DMS 273 treated with DMSO at 0.1 percent for 48 hours (cell line): ENCODE data around the gene NAALADL2.

Source experiments
- DNase-seq: peaks from one replicate; lab custom pipeline; 2025; lab: John Stamatoyannopoulos, UW

Gene NAALADL2

DNA sequence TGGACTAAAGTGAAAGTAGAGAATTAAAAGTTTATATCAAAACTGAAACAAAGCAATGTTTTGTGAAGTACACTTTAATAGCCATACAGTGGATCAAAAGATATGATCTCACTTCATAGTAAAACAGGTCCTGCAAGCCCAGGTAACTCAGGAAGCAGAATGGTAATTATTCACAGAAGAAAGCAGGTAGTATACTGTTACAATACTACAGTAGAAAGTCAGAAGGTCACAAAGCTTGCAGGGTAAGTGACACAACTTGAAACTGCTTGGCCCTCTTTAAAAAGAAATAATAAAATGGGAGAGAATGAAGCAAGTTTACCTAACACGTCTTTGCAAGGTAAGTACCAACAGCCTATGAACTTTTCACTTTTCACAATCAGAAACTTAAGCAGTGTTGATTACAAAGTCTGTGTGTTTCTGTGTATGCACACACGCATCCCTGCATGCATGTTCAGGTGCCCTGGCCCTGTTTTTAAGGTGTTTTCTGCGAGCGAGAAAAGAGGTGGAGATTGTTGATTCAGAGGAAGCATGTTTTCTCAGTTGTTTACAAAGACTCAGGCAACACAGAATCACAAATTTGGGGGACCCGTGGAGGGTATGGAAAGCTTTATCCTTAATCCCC is at the start of gene NAALADL2:
NAALADL2 (plus strand) TSS at position 221 of the 622 bp plus-strand sequence.
- DNase-seq, result no peak

DNA sequence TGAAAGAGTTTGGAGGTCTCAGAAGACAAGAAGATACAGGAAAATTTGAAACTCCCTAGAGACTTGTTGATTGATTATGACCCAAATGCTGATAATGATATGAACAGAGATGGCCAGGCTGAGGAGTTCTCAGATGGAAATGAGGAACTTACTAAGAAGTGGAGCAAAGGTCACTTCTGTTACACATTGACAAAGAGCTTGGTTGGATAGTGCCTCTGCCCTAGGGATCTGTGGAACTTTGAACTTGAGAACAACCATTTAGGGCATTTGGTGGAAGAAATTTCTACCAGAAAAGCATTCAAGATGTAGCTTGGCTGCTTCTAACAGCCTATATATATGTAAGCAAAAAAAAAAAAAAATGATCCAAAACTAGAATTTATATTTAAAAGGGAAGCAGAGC is 48.9 kb upstream of the NAALADL2 start:
- DNase-seq, result no peak

DNA sequence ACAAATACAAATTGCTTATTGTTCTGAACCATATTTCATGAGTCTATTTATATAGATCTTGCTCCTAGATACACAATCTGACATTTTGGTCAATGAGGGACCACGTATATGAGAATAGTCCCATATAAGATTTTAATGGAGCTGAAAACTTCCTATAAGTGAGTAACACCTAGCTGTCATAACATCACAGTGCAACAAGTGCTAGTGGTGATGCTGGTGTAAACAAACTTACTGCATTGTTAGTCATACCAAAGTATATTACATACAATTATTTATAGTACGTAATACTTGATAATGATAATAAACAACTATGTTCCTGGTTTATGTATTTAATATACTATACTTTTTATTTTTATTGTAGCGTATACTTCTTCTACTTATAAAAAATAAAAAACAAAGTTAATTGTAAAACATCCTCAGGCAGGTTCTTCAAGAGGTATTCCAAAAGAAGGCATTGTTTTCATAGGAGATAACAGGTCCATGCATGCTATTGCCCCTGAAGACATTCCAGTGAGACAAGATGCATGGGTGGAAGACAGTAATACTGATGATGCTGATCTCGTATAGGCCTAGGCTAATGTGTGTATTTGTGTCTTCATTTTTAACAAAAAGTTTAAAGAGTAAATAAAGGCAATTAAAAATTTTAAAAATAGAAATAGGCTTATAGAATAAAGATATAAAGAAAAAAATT is 46.8 kb upstream of the NAALADL2 start:
- DNase-seq, result no peak

DNA sequence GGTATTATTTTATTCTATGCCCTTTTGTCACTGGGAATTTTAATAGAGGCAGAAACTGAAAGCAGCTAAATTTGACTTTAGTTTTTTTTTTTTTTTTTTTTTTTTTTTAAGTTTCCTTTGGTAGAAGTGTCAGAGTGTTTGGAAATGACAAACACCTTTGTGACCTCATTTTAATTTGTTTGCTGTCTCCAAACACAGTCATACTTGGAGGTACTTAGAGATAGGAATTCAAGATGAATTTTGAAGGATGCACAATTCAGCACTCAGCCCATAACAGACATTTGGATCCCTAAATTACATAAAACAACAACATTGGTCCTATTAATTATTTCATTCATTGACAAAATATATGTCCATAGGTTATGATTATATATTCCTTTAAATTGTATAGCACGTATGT is 43.4 kb upstream of the NAALADL2 start:
- no peak for DNase-seq

DNA sequence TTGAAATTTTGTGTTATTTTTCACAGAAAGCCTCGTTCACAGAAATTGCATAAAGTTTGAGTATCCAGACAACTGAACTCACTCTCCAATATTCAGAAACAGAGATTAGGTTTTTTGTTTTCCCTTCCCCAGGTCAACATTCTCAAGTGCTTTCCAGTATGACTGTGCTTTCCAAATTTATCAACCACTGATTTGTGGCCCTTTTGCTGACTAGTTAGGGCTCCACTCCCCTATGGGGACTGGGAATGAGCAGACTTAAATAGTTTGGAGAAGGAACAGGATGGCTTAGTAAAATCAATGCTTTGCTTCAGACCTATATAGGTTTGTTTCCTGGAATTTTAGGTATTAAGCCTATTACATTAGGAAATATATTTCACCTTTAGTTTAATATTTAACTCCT is 38.2 kb upstream of the NAALADL2 start:
- DNase-seq, result no peak

DNA sequence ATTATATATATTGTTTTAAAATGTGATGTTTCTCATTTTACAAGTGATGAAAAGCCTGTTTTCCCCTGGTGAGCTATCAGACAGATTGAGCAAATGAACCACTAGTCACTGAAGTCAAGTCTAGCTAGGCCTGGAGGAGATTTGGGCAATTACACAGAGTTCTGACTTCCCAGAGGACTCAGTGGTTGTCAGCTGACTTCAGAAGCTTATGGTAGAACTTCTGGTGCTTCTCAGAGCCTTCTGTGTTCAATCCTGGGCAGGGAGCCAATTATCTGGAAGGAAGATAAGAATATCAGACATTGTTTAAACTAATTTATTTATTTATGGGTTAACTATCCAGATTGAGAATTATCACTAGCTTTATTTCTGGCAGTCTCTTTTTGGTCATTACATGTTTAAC is 37.7 kb upstream of the NAALADL2 start:
- DNase-seq, result peak; percentile 12

DNA sequence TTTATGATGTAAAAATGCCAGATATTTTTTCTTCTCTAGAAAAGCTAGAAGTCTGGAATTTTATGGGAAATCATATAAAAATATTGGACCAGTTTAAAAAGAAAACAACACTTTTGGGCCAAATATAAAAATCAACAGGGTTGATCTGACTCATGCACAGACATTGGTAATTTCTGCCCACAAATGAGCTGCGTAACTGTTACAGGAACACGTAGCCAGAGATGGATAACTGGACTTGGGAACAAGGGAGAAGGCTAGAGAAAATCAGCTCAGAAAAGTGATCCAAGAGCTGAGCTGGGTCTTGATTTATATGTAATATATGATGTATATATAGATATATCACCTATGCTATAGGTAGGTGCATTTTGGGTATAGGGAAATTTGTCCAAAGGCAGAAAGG is 36.8 kb upstream of the NAALADL2 start:
- no peak for DNase-seq

DNA sequence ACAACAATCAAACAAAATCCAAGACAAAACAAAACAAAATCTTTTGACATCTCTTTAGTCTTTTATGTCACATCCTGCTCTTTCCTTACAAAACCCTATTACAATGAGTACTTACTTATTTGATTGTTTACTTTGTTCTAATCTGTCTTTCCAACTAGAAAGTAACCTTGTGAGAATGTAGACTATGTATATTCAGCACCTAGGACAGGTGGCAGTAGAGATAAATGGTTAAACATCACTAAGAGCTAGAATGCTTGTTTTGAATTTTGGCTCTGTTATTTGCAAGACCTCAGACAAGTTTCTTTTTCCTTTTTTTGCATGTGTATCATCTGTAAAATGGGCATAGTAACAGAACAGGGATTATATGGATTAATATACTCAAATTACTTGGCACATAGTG is 33.1 kb upstream of the NAALADL2 start:
- no peak for DNase-seq

DNA sequence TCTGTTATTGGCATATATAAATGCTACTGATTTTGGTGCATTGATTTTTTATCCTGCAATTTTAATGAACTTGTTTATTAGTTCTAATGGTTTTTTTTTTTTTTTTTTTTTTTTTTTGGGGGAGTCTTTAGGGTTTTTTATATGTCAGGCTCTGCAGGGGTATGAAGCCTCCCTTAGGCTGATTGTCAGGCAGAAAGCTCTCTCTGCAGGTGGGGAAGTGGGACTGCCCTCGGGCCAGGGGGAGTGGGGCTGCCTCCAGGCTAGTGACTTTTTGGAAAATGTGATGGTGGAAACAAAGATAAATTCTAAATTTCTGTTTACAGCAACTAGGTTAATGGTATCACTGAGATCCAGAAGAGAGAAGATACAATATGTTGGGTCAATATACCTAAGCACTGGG is 14.4 kb upstream of the NAALADL2 start:
- no peak for DNase-seq

DNA sequence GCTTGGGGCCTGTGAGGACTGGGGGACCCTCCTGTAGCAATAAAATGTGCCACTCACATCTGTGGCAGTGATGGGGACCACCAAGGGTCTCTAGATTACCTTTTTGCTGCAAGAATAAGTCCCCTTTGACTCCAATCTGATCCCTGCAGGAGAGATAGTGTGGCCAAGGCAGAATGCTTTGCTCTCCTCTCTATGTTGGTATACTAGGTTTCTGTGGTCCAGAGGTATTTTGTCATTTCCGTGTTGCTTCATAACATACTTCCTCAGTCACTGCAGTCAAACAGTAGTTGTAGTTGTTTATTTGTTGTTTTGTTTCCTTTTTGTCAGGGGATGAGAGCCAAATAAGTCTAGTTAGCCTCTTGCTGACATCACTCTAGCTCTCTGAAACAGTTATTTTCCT is 13.1 kb upstream of the NAALADL2 start:
- DNase-seq, result no peak

DNA sequence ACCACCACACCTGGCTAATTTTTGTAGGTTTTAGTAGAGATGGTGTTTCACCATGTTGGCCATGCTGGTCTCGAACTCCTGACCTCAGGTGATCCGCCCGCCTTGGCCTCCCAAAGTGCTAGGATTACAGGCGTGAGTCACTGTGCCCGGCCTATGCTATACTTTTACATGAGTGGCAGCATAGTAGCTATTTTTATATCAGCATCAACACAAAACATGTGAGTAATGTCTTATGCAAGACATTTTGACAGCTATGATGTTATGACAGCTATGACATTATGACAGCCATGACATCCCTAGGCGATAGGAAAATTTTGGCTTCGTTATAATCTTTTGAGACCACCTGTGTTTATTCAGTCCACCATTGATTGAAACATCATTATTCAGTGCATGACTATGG is 4.1 kb upstream of the NAALADL2 start:
- no peak for DNase-seq

DNA sequence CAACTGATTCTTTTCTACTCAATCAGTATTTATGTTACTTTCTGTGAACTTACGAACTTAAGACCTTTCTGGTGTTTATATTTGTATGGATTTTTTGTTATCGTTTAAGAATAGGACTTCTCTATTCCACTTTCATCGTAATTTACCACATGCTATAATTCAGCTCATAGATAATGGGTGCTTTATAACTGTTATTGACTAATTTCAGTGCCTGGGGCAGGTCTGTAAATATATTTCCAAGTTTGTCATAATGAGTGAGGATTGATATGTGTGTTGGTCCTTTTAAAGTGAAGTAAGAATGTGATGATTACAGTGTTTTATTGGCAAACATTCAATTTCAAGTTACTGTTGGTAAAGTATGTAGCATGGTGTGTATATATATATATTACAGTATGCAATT is 1.8 kb upstream of the NAALADL2 start:
- DNase-seq, result no peak

DNA sequence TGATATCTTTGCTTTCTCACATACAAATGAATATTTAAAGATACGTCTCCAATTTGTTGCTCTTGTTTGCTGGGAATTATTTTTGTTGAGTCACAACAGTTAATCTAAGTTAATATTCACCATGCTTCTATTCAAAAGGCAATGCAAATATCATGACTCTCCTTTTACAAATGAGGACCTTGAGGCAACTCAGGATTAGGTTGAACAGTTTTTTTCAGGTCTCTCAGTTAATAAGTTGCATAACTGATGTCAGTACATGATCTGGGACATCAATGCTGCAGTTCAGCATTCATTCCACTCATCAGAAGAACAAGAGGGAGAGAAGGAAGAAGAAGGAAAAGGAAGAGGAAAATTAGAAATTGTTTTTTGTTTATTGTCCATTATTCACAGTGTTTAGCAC is 781 bp upstream of the NAALADL2 start:
- DNase-seq, result no peak

DNA sequence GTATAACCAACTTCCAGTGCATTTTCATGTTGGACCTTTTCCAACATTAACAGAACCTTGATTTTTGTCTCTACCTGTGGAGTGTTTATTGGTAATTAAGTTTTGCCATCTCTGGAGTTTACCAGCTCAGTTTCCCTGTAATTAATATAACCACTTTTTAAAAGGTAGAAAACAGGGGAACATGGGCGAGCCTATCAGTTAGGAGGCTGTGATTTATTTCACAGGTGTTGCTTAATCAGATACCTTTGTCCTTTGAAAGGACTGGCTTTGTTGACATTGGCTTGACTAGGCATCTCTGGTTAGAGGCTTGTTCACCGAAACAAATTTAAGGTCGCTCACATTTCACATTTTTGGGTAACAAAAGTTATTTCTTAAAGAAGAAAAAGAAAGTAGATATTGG is 622 bp downstream of the NAALADL2 start:
- no peak for DNase-seq

DNA sequence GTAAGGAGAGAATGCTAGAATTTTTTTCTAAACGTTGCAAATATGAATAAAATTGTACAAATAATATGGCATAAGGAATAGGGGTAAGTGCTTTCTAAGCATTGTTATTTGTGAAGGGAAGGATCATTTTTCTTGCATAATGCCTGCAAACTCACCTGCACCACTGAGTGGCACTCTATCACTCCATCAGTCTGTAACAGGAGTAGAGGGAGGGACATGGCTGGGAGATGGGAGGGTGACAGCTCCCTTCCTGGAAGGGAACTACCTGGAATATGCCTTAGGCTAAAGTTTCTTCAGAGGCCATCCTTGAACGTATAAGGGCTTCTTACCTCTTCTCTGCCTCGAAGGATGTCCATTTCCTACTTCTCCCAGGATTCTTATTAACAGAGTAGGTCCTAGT is 3.0 kb downstream of the NAALADL2 start:
- no peak for DNase-seq

DNA sequence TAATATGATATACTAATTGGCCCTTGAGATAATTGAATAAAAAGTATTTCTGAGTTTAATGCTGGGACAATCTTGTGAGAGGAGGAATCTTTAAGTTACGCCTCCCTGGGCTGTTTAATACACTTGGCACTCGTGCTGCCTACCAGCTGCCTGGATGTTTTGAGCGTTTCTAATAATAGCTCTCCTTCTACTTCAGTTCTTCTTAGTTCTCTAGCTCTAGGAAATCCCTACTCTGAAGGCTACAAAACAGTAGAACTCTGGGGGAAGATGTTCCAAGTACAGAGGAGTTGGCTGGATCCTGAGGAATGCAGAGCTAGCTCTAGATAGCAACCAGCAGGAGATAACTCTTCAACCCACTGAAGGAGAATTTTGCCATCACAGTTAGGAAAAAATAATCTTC is 3.5 kb downstream of the NAALADL2 start:
- DNase-seq, result no peak

DNA sequence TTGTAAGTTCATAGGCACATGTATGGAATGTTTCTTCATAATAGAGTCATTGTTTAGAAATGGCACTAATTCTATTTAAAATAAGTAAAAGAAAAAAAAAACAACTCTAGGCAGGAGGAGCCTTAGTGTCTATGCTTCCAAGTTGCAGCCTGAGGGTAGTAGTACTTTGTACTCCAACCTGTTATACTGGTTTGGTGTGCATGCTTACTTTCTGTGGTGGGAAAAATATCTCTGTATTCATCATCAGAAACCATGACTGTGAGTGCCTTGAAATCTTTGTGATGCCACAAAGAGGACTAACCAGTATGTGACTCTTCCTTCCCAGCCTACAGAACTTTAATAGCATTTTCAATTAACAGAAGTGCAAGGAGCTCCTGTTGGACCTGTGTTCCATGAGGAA is 4.4 kb downstream of the NAALADL2 start:
- DNase-seq, result no peak

DNA sequence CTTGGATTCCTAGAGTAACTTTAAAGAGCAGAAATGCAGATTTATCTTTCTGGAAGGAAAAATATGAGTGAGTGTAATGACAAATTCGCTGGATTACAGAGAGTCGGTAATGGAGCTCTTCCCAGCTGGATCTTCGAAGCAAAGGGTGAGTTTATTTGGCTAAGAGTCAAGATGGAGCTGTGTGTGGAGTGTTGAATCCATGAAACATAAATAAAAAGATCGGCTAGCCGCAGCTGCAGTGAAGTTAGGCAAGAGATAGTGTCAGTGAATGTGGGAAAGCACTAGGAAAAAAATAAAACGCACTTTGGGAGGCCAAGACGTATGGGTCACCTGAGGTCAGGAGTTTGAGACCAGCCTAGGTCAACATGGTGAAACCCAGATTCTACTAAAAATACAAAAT is 10.3 kb downstream of the NAALADL2 start:
- DNase-seq, result no peak

DNA sequence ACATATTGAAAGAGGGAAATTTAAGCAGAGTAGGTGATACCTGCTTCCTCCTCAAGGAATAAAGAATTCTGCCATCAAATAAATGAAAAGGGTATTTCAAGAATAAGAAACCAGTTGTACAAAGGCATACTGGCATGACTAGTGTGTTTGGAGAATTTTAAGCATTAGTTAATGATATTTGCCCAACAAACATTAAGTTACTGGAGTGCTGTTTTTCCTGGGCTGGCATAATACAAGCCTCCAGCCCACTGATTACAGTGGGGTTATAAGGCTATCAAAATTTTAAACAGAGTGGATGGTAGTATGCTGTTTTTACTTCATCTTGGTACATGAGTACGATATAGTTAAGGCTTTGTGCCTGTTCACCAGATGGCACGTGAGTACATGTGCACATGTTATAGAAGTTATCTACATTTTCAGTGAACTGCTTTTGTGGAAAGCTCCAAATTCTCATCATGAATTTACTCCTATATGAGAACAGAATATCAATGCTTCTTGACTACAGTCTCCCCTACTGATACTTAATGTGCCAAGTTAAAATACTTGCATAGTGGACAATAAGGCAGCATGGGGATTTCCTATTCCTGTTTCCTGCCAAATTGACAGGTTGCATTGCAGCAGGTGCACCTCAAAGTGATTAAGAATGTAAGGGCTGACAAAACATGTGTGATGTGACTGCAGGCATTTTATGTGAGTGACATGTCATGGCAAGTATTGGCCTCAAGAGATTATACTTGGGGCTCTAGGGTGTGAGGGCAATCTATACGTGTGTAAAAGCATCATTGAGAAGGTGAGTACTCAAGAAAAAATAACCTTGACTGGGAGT is 14.9 kb downstream of the NAALADL2 start:
- DNase-seq, result no peak

DNA sequence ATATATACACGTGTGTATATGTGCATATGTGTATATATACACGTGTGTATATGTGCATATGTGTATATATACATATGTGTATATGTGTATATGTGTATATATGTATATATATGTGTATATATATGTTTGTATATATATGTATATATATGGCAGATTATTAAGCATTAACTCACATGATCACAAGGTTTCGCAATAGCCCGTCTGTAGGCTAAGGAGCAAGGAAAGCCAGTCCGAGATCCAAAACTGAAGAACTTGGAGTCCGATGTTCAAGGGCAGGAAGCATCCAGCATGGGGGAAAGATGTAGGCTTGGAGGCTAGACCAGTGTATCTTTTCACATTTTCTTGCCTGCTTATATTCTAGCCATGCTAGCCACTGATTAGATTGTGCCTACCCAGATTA is 23.7 kb downstream of the NAALADL2 start:
- no peak for DNase-seq

DNA sequence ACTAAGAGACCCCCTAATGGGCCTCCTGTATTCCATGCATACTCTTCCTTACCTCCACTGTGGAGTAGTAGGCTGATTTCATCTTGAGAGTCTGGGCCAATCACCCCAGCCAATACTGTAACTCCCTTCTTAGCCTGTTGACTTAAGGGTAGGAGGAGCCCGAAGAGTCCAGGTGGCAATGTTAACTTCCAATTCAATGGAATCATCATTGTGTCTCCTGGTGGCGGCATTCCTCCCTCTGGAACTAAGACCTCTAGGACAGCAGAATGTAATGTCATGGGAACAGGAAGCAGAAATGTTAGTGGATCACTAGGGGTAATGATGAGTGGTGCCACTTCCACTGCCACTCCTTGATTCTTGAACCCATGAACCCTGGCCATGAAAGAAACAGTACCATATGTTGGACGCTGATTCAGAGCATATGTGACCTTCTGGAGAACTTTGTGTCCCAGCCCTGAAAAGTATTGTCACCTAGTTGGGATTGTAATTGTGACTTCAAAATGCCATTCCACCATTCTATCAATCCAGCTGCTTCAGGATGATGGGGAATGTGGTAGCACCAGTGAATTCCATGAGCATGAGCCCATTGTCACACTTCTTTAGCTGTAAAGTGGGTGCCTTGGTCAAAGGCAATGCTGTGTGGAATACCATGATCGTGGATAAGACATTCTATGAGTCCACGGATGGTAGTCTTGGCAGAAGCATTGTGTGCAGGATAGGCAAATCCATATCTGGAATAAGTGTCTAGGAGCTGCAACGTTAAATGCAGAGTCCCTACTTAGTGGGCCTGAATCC is 24.9 kb downstream of the NAALADL2 start:
- DNase-seq, result no peak

DNA sequence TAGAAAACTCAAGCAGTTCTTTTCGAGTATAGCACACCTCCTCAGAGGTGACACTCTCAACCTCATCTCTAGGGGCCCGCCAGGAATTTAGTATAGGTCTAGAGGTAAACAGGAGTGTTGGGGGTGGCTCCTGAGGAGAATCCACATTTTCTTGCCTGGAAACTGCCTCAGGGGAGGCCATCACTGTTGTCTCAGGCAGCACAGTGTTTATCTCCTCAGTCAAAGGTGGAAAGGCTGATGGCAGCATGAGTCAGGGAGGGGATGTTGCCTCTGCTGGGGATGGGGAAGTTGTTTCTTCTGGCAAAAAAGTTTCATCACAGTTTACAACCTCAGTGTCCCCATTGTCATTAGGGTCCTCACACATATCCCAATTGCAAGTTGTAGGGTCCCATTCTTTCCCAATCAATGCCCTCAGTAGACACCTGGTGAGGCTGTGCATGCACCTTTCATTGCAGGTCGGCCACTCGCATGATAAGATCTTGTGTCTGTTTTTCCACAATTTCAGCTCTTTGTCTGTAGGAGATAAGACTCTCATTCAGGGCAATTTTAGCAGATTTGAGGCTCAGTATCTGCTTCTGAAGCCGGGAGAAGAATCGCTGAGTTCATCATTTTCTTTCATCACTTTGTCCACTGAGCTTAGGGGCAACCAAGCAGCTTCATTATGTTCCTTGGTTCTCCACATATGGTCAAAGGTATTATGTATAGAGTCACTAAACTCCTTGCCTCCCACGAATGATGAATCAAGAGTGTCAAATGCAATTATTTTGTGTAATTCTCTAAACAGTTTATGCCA is 25.8 kb downstream of the NAALADL2 start:
- no peak for DNase-seq
